ENCODE data around the gene TTN. TPM values are rescaled to one million over a fixed set of nuclear protein-coding genes. Genes with fewer than 3 reads are reported as not detected.
A peak's percentile ranks its signal among the peaks of the same experiment; 100 is the strongest.

The TTN gene
- total and polyA plus RNA-seq, 4 donors, result 0.01 to 3.0 (median 0.80) TPM

- no peak for DNase-seq (ENCODE audit: low spot score)
- H3K36me3 ChIP-seq (ENCODE audit: control insufficient read depth in 4 of 4, insufficient read depth in 3 of 4, low read depth in 1 of 4, low read length in 3 of 4), result peaks cover 2 to 32% (median 27%) of the 10 kb centered on the region in 4 donors
Measured at GRCh38 chr2:178506524-178506923, 300.7 kb downstream of the TTN start.

DNA sequence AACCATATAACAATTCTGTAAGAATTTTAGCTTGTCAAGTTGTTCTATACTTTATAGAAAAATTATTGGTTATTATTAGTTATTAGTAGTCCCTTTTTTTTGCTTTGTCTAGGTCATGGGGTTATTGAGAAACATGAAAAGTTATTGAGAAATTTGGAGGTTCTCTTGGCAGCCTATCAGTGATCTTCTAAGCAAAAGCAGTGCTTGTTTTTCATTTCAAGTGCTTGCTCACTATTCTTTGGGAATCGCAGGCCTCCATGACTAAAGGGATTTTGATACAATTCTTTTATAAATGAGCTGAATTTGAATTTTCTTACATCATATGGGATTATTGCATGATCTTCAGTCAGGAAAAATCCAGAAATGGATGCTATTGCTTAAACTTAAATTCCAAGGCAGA lies 301.1 kb downstream of the TTN start:
- DNase-seq (ENCODE audit: low spot score), result no peak
- WGBS, result 86% methylated on average over 1 of the region's 1 CpG
- Histone ChIP-seq H3K4me1 (ENCODE audit: control insufficient read depth in 4 of 4, insufficient read depth in 4 of 4, low read length in 3 of 4) (peaks cover 0 to 9% (median 5%) of the 10 kb centered on the region in 4 donors), H3K9ac (ENCODE audit: low read depth in 1 of 2, low read length in 2 of 2) (no peak overlapping the region), H3K36me3 (ENCODE audit: control insufficient read depth in 4 of 4, insufficient read depth in 3 of 4, low read depth in 1 of 4, low read length in 3 of 4) (peaks cover 2 to 36% (median 31%) of the 10 kb centered on the region in 4 donors), H3K27ac (ENCODE audit: low read depth in 1 of 2, low read length in 2 of 2) (no peak overlapping the region), H3K4me3 (ENCODE audit: low read depth in 1 of 3, low read length in 3 of 3) (no peak overlapping the region), H3K27me3 (ENCODE audit: control insufficient read depth in 4 of 4, insufficient read depth in 4 of 4, low read length in 3 of 4) (no peaks in the 10 kb centered on the region), H3K9me3 (ENCODE audit: control insufficient read depth in 4 of 4, low read length in 3 of 4) (no peaks in the 10 kb centered on the region)
- TF ChIP-seq GABPA (IDR thresholded peaks at IDR 0.05 in 1 of 2, conservative IDR thresholded peaks at IDR 0.05 in 1 of 2) (no peak), EGR1 (IDR thresholded peaks at IDR 0.05; ENCODE audit: low read depth in 2 of 2) (no peak), HNF4A (conservative IDR thresholded peaks at IDR 0.05) (no peak), RAD21 (IDR thresholded peaks at IDR 0.05) (no peak), SP1 (IDR thresholded peaks at IDR 0.05) (no peak), JUND (IDR thresholded peaks at IDR 0.05) (no peak), FOXA2 (IDR thresholded peaks at IDR 0.05) (no peak), REST (IDR thresholded peaks at IDR 0.05) (no peak), ZBTB33 (IDR thresholded peaks at IDR 0.05) (no peak)
- TF ChIP-seq, protein P1, sequence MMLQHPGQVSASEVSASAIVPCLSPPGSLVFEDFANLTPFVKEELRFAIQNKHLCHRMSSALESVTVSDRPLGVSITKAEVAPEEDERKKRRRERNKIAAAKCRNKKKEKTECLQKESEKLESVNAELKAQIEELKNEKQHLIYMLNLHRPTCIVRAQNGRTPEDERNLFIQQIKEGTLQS (IDR thresholded peaks at IDR 0.05), result no peak
- TF ChIP-seq, protein P2, sequence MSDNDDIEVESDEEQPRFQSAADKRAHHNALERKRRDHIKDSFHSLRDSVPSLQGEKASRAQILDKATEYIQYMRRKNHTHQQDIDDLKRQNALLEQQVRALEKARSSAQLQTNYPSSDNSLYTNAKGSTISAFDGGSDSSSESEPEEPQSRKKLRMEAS (IDR thresholded peaks at IDR 0.05), result no peak
- TF ChIP-seq, protein P3, sequence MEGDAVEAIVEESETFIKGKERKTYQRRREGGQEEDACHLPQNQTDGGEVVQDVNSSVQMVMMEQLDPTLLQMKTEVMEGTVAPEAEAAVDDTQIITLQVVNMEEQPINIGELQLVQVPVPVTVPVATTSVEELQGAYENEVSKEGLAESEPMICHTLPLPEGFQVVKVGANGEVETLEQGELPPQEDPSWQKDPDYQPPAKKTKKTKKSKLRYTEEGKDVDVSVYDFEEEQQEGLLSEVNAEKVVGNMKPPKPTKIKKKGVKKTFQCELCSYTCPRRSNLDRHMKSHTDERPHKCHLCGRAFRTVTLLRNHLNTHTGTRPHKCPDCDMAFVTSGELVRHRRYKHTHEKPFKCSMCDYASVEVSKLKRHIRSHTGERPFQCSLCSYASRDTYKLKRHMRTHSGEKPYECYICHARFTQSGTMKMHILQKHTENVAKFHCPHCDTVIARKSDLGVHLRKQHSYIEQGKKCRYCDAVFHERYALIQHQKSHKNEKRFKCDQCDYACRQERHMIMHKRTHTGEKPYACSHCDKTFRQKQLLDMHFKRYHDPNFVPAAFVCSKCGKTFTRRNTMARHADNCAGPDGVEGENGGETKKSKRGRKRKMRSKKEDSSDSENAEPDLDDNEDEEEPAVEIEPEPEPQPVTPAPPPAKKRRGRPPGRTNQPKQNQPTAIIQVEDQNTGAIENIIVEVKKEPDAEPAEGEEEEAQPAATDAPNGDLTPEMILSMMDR (IDR thresholded peaks at IDR 0.05; ENCODE audit: low read depth, low read length, missing input control), result no peak

More at GRCh38 chr2:178506524-178506923, 300.7 kb downstream of the TTN start:
- no peak overlapping the region for H3K9ac ChIP-seq (ENCODE audit: low read depth in 1 of 2, low read length in 2 of 2)
- TF ChIP-seq TAF1 (conservative IDR thresholded peaks at IDR 0.05), result no peak
- TF ChIP-seq RAD21 (IDR thresholded peaks at IDR 0.05), result no peak
- peak; percentile 45 for TF ChIP-seq HNF4G (IDR thresholded peaks at IDR 0.05)
- TF ChIP-seq HNF4A (conservative IDR thresholded peaks at IDR 0.05), result peak; percentile 65 to 80
- WGBS, result 93% methylated on average over 2 of the region's 2 CpGs
- H3K9me3 ChIP-seq (ENCODE audit: control insufficient read depth in 4 of 4, low read length in 3 of 4), result no peaks in the 10 kb centered on the region
- H3K27ac ChIP-seq (ENCODE audit: low read depth in 1 of 2, low read length in 2 of 2), result no peak overlapping the region
- no peaks in the 10 kb centered on the region for H3K27me3 ChIP-seq (ENCODE audit: control insufficient read depth in 4 of 4, insufficient read depth in 4 of 4, low read length in 3 of 4)
- H3K4me1 ChIP-seq (ENCODE audit: control insufficient read depth in 4 of 4, insufficient read depth in 4 of 4, low read length in 3 of 4), result peaks cover 0 to 9% (median 5%) of the 10 kb centered on the region in 4 donors
- no peak overlapping the region for H3K4me3 ChIP-seq (ENCODE audit: low read depth in 1 of 3, low read length in 3 of 3)

Data from liver (tissue), 9 donors.